ENCODE data around the gene ERBB4.

Gene ERBB4

GRCh38 chr2:212001325-212001724 lies 537.3 kb downstream of the ERBB4 start:
- Histone ChIP-seq H2AFZ (ENCODE audit: low read length) (peak overlapping the region; percentile 22; the same call in 1 of the 2 replicates), H3K79me2 (ENCODE audit: insufficient read depth, low read length) (no peaks in the 10 kb centered on the region), H3F3A (ENCODE audit: low read depth) (no peaks in the 10 kb centered on the region), H3K9me2 (replicated peaks; ENCODE audit: low read depth, low read length) (no peaks in the 10 kb centered on the region), H3K4me1 (ENCODE audit: insufficient read depth, low read length, poor library complexity, severe bottlenecking) (no peaks in the 10 kb centered on the region), H3K4me2 (ENCODE audit: low read depth, low read length, poor library complexity, severe bottlenecking) (no peak overlapping the region), H3K9me3 (ENCODE audit: insufficient read depth, low read depth, low read length) (no peaks in the 10 kb centered on the region), H4K20me1 (ENCODE audit: insufficient read depth, low read length, poor library complexity, severe bottlenecking) (no peaks in the 10 kb centered on the region), H3K9ac (ENCODE audit: low read depth, low read length, poor library complexity, severe bottlenecking) (no peak overlapping the region), H3K4me3 (ENCODE audit: low read length, poor library complexity, severe bottlenecking) (no peak overlapping the region), H3K36me3 (ENCODE audit: insufficient read depth, low read length) (no peaks in the 10 kb centered on the region), H3K27me3 (ENCODE audit: insufficient read depth, low read length, poor library complexity, severe bottlenecking) (no peaks in the 10 kb centered on the region)
- no peak for TF ChIP-seq EZH2phosphoT487 (IDR thresholded peaks at IDR 0.05; ENCODE audit: borderline replicate concordance)
- TF ChIP-seq CTCF (conservative IDR thresholded peaks at IDR 0.05; ENCODE audit: low read length) = no peak

GRCh38 chr2:211996857-211997256 lies 541.7 kb downstream of the ERBB4 start:
- H3K36me3 ChIP-seq (ENCODE audit: insufficient read depth, low read length) = no peaks in the 10 kb centered on the region
- no peaks in the 10 kb centered on the region for H3K27me3 ChIP-seq (ENCODE audit: insufficient read depth, low read length, poor library complexity, severe bottlenecking)
- H3K9me2 ChIP-seq (replicated peaks; ENCODE audit: low read depth, low read length) = no peaks in the 10 kb centered on the region
- no peaks in the 10 kb centered on the region for H3K9me3 ChIP-seq (ENCODE audit: insufficient read depth, low read depth, low read length)
- peak overlapping the region; percentile 32; the same call in 1 of the 2 replicates for H2AFZ ChIP-seq (ENCODE audit: low read length)
- H3K4me1 ChIP-seq (ENCODE audit: insufficient read depth, low read length, poor library complexity, severe bottlenecking) = no peaks in the 10 kb centered on the region
- no peaks in the 10 kb centered on the region for H3K79me2 ChIP-seq (ENCODE audit: insufficient read depth, low read length)
- no peak for TF ChIP-seq EZH2phosphoT487 (IDR thresholded peaks at IDR 0.05; ENCODE audit: borderline replicate concordance)
- no peak for TF ChIP-seq CTCF (conservative IDR thresholded peaks at IDR 0.05; ENCODE audit: low read length)
- no peaks in the 10 kb centered on the region for H4K20me1 ChIP-seq (ENCODE audit: insufficient read depth, low read length, poor library complexity, severe bottlenecking)
- no peaks in the 10 kb centered on the region for H3F3A ChIP-seq (ENCODE audit: low read depth)
- no peak overlapping the region for H3K4me2 ChIP-seq (ENCODE audit: low read depth, low read length, poor library complexity, severe bottlenecking)
- H3K4me3 ChIP-seq (ENCODE audit: low read length, poor library complexity, severe bottlenecking) = no peak overlapping the region
- no peak overlapping the region for H3K9ac ChIP-seq (ENCODE audit: low read depth, low read length, poor library complexity, severe bottlenecking)

- H3K4me2 ChIP-seq (ENCODE audit: low read depth, low read length, poor library complexity, severe bottlenecking) = no peak overlapping the region
Measured at GRCh38 chr2:211994806-211995205, 543.8 kb downstream of the ERBB4 start.

More at GRCh38 chr2:211994806-211995205, 543.8 kb downstream of the ERBB4 start:
- Histone ChIP-seq H3K9ac (ENCODE audit: low read depth, low read length, poor library complexity, severe bottlenecking) (no peak overlapping the region), H3K4me3 (ENCODE audit: low read length, poor library complexity, severe bottlenecking) (no peak overlapping the region), H3F3A (ENCODE audit: low read depth) (no peaks in the 10 kb centered on the region), H3K36me3 (ENCODE audit: insufficient read depth, low read length) (no peaks in the 10 kb centered on the region), H3K79me2 (ENCODE audit: insufficient read depth, low read length) (no peaks in the 10 kb centered on the region), H4K20me1 (ENCODE audit: insufficient read depth, low read length, poor library complexity, severe bottlenecking) (no peaks in the 10 kb centered on the region), H2AFZ (ENCODE audit: low read length) (no peak overlapping the region), H3K9me2 (replicated peaks; ENCODE audit: low read depth, low read length) (no peaks in the 10 kb centered on the region), H3K4me1 (ENCODE audit: insufficient read depth, low read length, poor library complexity, severe bottlenecking) (no peaks in the 10 kb centered on the region), H3K9me3 (ENCODE audit: insufficient read depth, low read depth, low read length) (no peaks in the 10 kb centered on the region), H3K27me3 (ENCODE audit: insufficient read depth, low read length, poor library complexity, severe bottlenecking) (no peaks in the 10 kb centered on the region)
- no peak for TF ChIP-seq EZH2phosphoT487 (IDR thresholded peaks at IDR 0.05; ENCODE audit: borderline replicate concordance)
- TF ChIP-seq CTCF (conservative IDR thresholded peaks at IDR 0.05; ENCODE audit: low read length) = no peak
